ENCODE measurements around the gene ROBO1.

DNA sequence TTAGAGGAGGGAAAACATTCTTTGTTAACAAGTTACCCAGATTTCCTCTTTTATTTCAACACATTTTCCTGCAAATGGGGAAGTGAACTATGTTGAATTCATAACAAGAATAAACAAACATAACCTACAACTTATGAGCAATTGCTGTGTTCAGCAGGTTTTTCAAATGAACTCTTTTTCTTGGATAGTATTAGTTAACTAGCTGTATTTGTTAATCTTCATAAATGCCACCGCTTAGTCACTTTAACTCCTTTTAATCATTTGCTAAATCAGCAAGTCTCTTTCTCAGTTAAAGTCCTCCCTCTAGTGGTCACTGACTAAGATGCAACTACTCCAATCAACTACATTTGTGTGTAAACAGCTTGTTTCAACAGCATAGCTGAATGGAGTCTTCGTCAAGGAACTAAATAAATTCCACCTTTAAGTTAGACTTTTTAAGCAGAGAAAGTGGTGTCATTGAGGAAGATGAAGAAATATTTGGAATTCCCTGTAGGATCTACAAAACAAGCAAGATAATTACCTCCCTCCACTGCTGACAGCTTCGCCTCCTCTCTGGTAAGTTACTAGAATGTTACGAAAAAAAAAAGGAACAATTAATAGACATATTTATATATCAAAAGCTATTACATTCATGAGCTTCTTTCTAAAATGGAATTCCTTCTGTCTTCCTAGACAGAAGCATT is 1122.0 kb downstream of the ROBO1 start:
- peak in 2 of 3 experiments; percentile 49 to 76 for TF ChIP-seq CTCF (optimal IDR thresholded peaks at IDR 0.05 in 1 of 3, IDR thresholded peaks at IDR 0.05 in 1 of 3, conservative IDR thresholded peaks at IDR 0.05 in 1 of 3; ENCODE audit: extremely low read depth in 1 of 3, insufficient read depth in 2 of 3, low read length in 3 of 3)
- TF ChIP-seq EZH2 (IDR thresholded peaks at IDR 0.05; ENCODE audit: low read length), result no peak
